GM12878 (cell line): ENCODE results near the gene PTPRC. TPM values are rescaled to one million over a fixed set of nuclear protein-coding genes. Genes with fewer than 3 reads are reported as not detected.
A peak's percentile ranks its signal among the peaks of the same experiment; 100 is the strongest.

Source experiments
- BMI1 ChIP-seq: fragments of 450-650 bp; IDR thresholded peaks from 2 replicates; pipeline ENCODE4 v1.6.1; 2016; ENCODE audit warnings: mild to moderate bottlenecking, moderate library complexity, borderline replicate concordance
- FOS ChIP-seq: IDR thresholded peaks from 3 replicates; pipeline ENCODE4 v1.6.1; 2011; ENCODE audit warnings: borderline replicate concordance; ENCODE audit not compliant: insufficient read length; ENCODE audit errors: extremely low read depth
- HCFC1 ChIP-seq: fragments of 150-350 bp; IDR thresholded peaks from 2 replicates; pipeline ENCODE4 v1.6.1; 2014; ENCODE audit warnings: low read length
- IKZF1 ChIP-seq: fragments of 450-650 bp; conservative IDR thresholded peaks from 2 replicates; pipeline ENCODE4 v1.6.1; 2017; ENCODE audit warnings: antibody characterized with exemption, mild to moderate bottlenecking
- IRF5 ChIP-seq: fragments of 450-650 bp; IDR thresholded peaks from 2 replicates; pipeline ENCODE4 v1.6.1; 2017; ENCODE audit warnings: borderline replicate concordance
- JUND ChIP-seq: IDR thresholded peaks from 2 replicates; pipeline ENCODE4 v1.6.1; 2012; ENCODE audit warnings: low read depth, mild to moderate bottlenecking, low read length, improper control_type of control experiment, moderate library complexity
- KLF5 ChIP-seq: fragments of 450-650 bp; IDR thresholded peaks from 2 replicates; pipeline ENCODE4 v1.6.1; 2014; ENCODE audit warnings: mild to moderate bottlenecking; ENCODE audit not compliant: partially characterized antibody
- MEF2A ChIP-seq: IDR thresholded peaks from 2 replicates; pipeline ENCODE4 v1.6.1; 2011; ENCODE audit warnings: low read depth, mild to moderate bottlenecking, low read length, moderate library complexity; ENCODE audit not compliant: insufficient read depth
- MYB ChIP-seq: fragments of 150-350 bp; IDR thresholded peaks from 2 replicates; pipeline ENCODE4 v1.6.1; 2014; ENCODE audit warnings: mild to moderate bottlenecking, low read depth, low read length, borderline replicate concordance
- NBN ChIP-seq: fragments of 450-650 bp; IDR thresholded peaks from 2 replicates; pipeline ENCODE4 v1.6.1; 2016
- PAX5 ChIP-seq: IDR thresholded peaks from 2 replicates; pipeline ENCODE4 v1.6.1; 2011; ENCODE audit warnings: low read depth, low read length, borderline replicate concordance
- REST ChIP-seq: IDR thresholded peaks from 2 replicates; pipeline ENCODE4 v1.6.1; 2012; ENCODE audit warnings: mild to moderate bottlenecking, low read depth, low read length
- RUNX3 ChIP-seq: IDR thresholded peaks from 2 replicates; pipeline ENCODE4 v1.6.1; 2012; ENCODE audit warnings: low read length, inconsistent platforms
- SIX5 ChIP-seq: IDR thresholded peaks from 2 replicates; pipeline ENCODE4 v1.6.1; 2011; ENCODE audit warnings: mild to moderate bottlenecking, low read depth, low read length, moderate library complexity; ENCODE audit not compliant: severe bottlenecking
- SKIL ChIP-seq: fragments of 450-650 bp; IDR thresholded peaks from 2 replicates; pipeline ENCODE4 v1.6.1; 2017; ENCODE audit warnings: mild to moderate bottlenecking, low read depth, inconsistent platforms; ENCODE audit not compliant: poor library complexity, severe bottlenecking
- SMC3 ChIP-seq: IDR thresholded peaks from 2 replicates; pipeline ENCODE4 v1.6.1; 2011; ENCODE audit warnings: low read length, improper control_type of control experiment, borderline replicate concordance
- SP1 ChIP-seq: IDR thresholded peaks from one replicate; pipeline ENCODE4 v1.6.1; 2011; ENCODE audit warnings: low read depth, low read length
- SPI1 ChIP-seq: IDR thresholded peaks from 2 replicates; pipeline ENCODE4 v1.6.1; 2011; ENCODE audit warnings: low read depth, mild to moderate bottlenecking, low read length, moderate library complexity, borderline replicate concordance; ENCODE audit not compliant: insufficient read depth
- TCF7 ChIP-seq: IDR thresholded peaks from 2 replicates; pipeline ENCODE4 v1.6.1; 2014; ENCODE audit warnings: antibody characterized with exemption, borderline replicate concordance
- WRNIP1 ChIP-seq: IDR thresholded peaks from 2 replicates; pipeline ENCODE4 v1.6.1; 2011; ENCODE audit warnings: low read depth, low read length, improper control_type of control experiment, borderline replicate concordance
- ZBTB4 ChIP-seq: fragments of 450-650 bp; formaldehyde crosslinking; IDR thresholded peaks from 2 replicates; pipeline ENCODE4 v1.4.0; 2022; ENCODE audit warnings: mild to moderate bottlenecking, moderate library complexity
- ZNF24 ChIP-seq: fragments of 450-650 bp; IDR thresholded peaks from 2 replicates; pipeline ENCODE4 v1.6.1; 2017; ENCODE audit warnings: antibody characterized with exemption, mild to moderate bottlenecking
- polyA plus RNA-seq, 11 experiments: library from polyadenylated mRNA; depleted of rRNA in 4 of 11; unstranded in 6 of 11; stranded (reverse) in 5 of 11; fragments of >200 nt; fragmentation: Nextera tagmentation in 4 of 11; fragmentation: Illumina TruSeq in 1 of 11; extraction: Ambion mirVana in 4 of 11; extraction: Trizol in 1 of 11; gene quantifications; 1 replicate in 1 of 11; 2 replicates in 10 of 11; pipeline versions ENCODE4 v1.2.1 to v1.2.3, GENCODE V29; 2011 to 2016; ENCODE audit warnings: inconsistent platforms in 2 of 11, missing spikeins in 2 of 11, low read depth in 1 of 11
- total RNA-seq, 4 experiments: library from RNA; depleted of rRNA in 3 of 4; stranded (reverse); fragments of >200 nt in 3 of 4; fragmentation: Illumina TruSeq in 1 of 4; extraction: Trizol in 1 of 4; gene quantifications; 2 replicates each; pipeline versions ENCODE4 v1.2.1 to v1.2.3, GENCODE V29; 2013 to 2021

The PTPRC gene
- total and polyA plus RNA-seq, 10 of the 15 experiments (the other 5 are each of a cell fraction or from before 2014, with no cell fraction given), result 72.9 to 221 (median 118) TPM

GRCh38 chr1:198641501-198641900 lies 2.7 kb downstream of the PTPRC start (continued):
- TF ChIP-seq SKIL (no peak), SP1 (no peak), IKZF1 (peak; percentile 78), ZBTB4 (no peak), KLF5 (no peak), IRF5 (no peak), FOS (no peak), HCFC1 (no peak), SIX5 (no peak), JUND (peak; percentile 80; the same call in 1 of the 2 replicates), BMI1 (peak; percentile 82; the same call in 1 of the 2 replicates), WRNIP1 (no peak), SMC3 (no peak), ZNF24 (peak; percentile 61; the same call in 1 of the 2 replicates), TCF7 (0 out of 2 replicates have a peak, but pooled peaks have one; percentile 11), REST (no peak), RUNX3 (peak; percentile 77), MEF2A (no peak), PAX5 (no peak), NBN (peak; percentile 46; the same call in 1 of the 2 replicates), SPI1 (no peak), MYB (no peak)
